ENCODE results near the gene ARGLU1. TPM values are rescaled to one million over a fixed set of nuclear protein-coding genes. Genes with fewer than 3 reads are reported as not detected.
A peak's percentile ranks its signal among the peaks of the same experiment; 100 is the strongest.

Gene ARGLU1
- total and polyA plus RNA-seq, 11 donors: 14.2 to 54.0 (median 28.1) TPM

- intact Hi-C loops (cut with DNase I): loop anchor here in 5 of 10 donors (5.0 to 10.0 kb wide), 4 partner anchors 38 to 530 kb away; partner anchors contain the start of genes EFNB2 (in 3 of the 5) and ARGLU1 (in 1 of the 5)
Measured at GRCh38 chr13:106614874-106615273, 46.9 kb upstream of the ARGLU1 start.

GRCh38 chr13:106612688-106613087, 44.8 kb upstream of the ARGLU1 start:
- intact Hi-C loops (cut with DNase I): loop anchor here in 1 of 10 donors (10.0 kb wide), 1 partner anchor 528 kb away; no protein-coding TSS in a partner anchor
- H3K27me3 ChIP-seq: no peaks in the 10 kb centered on the region

More at GRCh38 chr13:106614874-106615273, 46.9 kb upstream of the ARGLU1 start:
- TF ChIP-seq POLR2A (IDR thresholded peaks at IDR 0.05): no peak
- TF ChIP-seq CTCF (IDR thresholded peaks at IDR 0.05): no peak
- no peak overlapping the region for H3K4me3 ChIP-seq
- ATAC-seq (no peak), DNase-seq (no peak)
- H3K9me3 ChIP-seq: no peaks in the 10 kb centered on the region
- no peaks in the 10 kb centered on the region for H3K36me3 ChIP-seq
- H3K27ac ChIP-seq: no peak overlapping the region
- no peaks in the 10 kb centered on the region for H3K27me3 ChIP-seq
- WGBS, 4 donors: 92 to 96% (median 94%) methylated on average over 4 of the region's 4 CpGs
- peaks cover 0 to 12% (median 5%) of the 10 kb centered on the region in 12 donors for H3K4me1 ChIP-seq

GRCh38 chr13:106610486-106610885, 42.5 kb upstream of the ARGLU1 start:
- Histone ChIP-seq H3K9me3 (no peaks in the 10 kb centered on the region), H3K27me3 (peaks cover 0 to 3% (median 0%) of the 10 kb centered on the region in 9 donors), H3K27ac (no peak overlapping the region), H3K36me3 (no peaks in the 10 kb centered on the region), H3K4me3 (no peak overlapping the region), H3K4me1 (peaks cover 0 to 6% (median 0%) of the 10 kb centered on the region in 12 donors)
- intact Hi-C loops (cut with DNase I): loop anchor here in 1 of 10 donors (10.0 kb wide), 1 partner anchor 526 kb away; no protein-coding TSS in a partner anchor
- ATAC-seq (no peak), DNase-seq (no peak)
- TF ChIP-seq CTCF (IDR thresholded peaks at IDR 0.05) (no peak), POLR2A (IDR thresholded peaks at IDR 0.05) (no peak)
- WGBS, 4 donors: 33 to 94% (median 68%) methylated on average over 1 of the region's 1 CpG

More at GRCh38 chr13:106612688-106613087, 44.8 kb upstream of the ARGLU1 start:
- Histone ChIP-seq H3K9me3 (no peaks in the 10 kb centered on the region), H3K27ac (no peak overlapping the region), H3K4me1 (peaks cover 0 to 6% (median 0%) of the 10 kb centered on the region in 12 donors), H3K36me3 (no peaks in the 10 kb centered on the region), H3K4me3 (no peak overlapping the region)
- TF ChIP-seq POLR2A (IDR thresholded peaks at IDR 0.05): no peak
- no peak for TF ChIP-seq CTCF (IDR thresholded peaks at IDR 0.05)
- DNase-seq (peak in 4 of 5 donors; percentile 32 to 71 (median 45)), ATAC-seq (peak in 3 of 4 donors; percentile 34 to 59 (median 44))
- 0 to 6% (median 2%) methylated on average over 1 of the region's 1 CpG for WGBS, 4 donors

DNA sequence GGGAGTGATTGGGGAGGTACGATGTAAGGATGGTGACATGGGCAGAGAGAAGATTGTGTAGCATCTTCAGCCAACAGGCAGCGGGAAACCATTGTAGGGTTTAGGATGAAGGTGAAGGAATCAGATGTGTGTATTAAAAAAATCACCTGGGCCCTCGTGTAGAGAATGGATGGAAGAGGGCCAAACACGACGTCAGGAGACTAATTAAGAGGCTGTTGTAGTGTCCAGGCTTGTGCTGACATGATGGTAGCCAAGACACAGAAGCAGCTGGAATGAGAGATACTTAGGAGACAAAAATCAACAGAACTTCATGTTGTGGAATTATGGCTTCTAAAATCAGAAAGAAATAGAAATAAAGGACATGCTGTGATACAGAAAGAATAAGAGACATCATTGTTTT, 41.2 kb upstream of the ARGLU1 start:
- 46 to 54% (median 48%) methylated on average over 5 of the region's 5 CpGs for WGBS, 4 donors
- H3K36me3 ChIP-seq: no peaks in the 10 kb centered on the region
- ATAC-seq (no peak), DNase-seq (no peak)
- H3K4me3 ChIP-seq: no peak overlapping the region
- intact Hi-C loops (cut with DNase I): no loop called here
- no peak for TF ChIP-seq POLR2A (IDR thresholded peaks at IDR 0.05)
- TF ChIP-seq CTCF (IDR thresholded peaks at IDR 0.05): no peak
- peaks cover 0 to 6% (median 0%) of the 10 kb centered on the region in 12 donors for H3K4me1 ChIP-seq
- H3K9me3 ChIP-seq: no peaks in the 10 kb centered on the region
- peaks cover 0 to 3% (median 0%) of the 10 kb centered on the region in 9 donors for H3K27me3 ChIP-seq
- no peak overlapping the region for H3K27ac ChIP-seq
